Stomach (tissue), 9 donors: ENCODE measurements around the gene CTNNA3. TPM values are rescaled to one million over a fixed set of nuclear protein-coding genes. Genes with fewer than 3 reads are reported as not detected.

Experiments used
- DNase-seq, 2 donors: peaks; one replicate each; pipeline versions ENCODE4 v3.0.0 to v3.0.0-alpha.2; 2013 to 2019
- H3K27ac ChIP-seq, 5 donors: fragments of 200-600 bp in 4 of 5; sonication (generic) in 4 of 5; one replicate each; pipeline ENCODE4 v1.5.1; 2013 to 2019; ENCODE audit warnings: mild to moderate bottlenecking in 1 of 5, moderate library complexity in 1 of 5
- H3K27me3 ChIP-seq, 3 donors: fragments of 200-600 bp; sonication (generic); one replicate each; pipeline ENCODE4 v1.5.1; 2017 to 2019; ENCODE audit warnings: mixed run types in 1 of 3
- H3K36me3 ChIP-seq, 4 donors: fragments of 200-600 bp; sonication (generic); 1 replicate in 3 of 4; 2 replicates in 1 of 4; pipeline ENCODE4 v1.5.1; 2016 to 2019
- H3K4me1 ChIP-seq, 4 donors: fragments of 200-600 bp; sonication (generic); one replicate each; pipeline ENCODE4 v1.5.1; 2016 to 2019
- H3K4me3 ChIP-seq, 4 donors: fragments of 200-600 bp; sonication (generic) in 3 of 4; one replicate each; pipeline ENCODE4 v1.5.1; 2016 to 2019; ENCODE audit warnings: mild to moderate bottlenecking in 1 of 4
- H3K9me3 ChIP-seq, 4 donors: fragments of 200-600 bp; sonication (generic); one replicate each; pipeline ENCODE4 v1.5.1; 2016 to 2019
- EP300 ChIP-seq: sonication (generic); formaldehyde crosslinking; IDR thresholded peaks from one replicate; pipeline ENCODE4 v1.6.1; 2017; ENCODE audit warnings: antibody characterized with exemption
- POLR2A ChIP-seq, 4 donors: fragments of 450-650 bp; IDR thresholded peaks; one replicate each; pipeline ENCODE4 v1.6.1; 2016; ENCODE audit warnings: antibody characterized with exemption in 4 of 4, control low read depth in 2 of 4, mild to moderate bottlenecking in 1 of 4, moderate library complexity in 1 of 4
- POLR2AphosphoS5 ChIP-seq, 3 donors: sonication (generic); formaldehyde crosslinking; IDR thresholded peaks; one replicate each; pipeline ENCODE4 v1.6.1; 2016; ENCODE audit warnings: antibody characterized with exemption in 3 of 3
- WGBS, 5 donors: extraction: QIAGEN DNeasy Blood & Tissue Kit in 3 of 5; methylation state at CpG; one replicate each; pipeline versions ENCODE4 v1.1.5 to v1.1.7; 2013 to 2018; 5-methylcytosine and 5-hydroxymethylcytosine counted together
- intact Hi-C: fragments of 100-400 bp; cut with DNase I; formaldehyde crosslinking; loops from one replicate; pipeline ENCODE4 v1.15.1; 2023; ENCODE audit warnings: low total_unique reads
- polyA plus RNA-seq, 3 donors: library from polyadenylated mRNA; stranded (reverse); fragments of 200-250 nt; gene quantifications; one replicate each; pipeline ENCODE4 v1.2.3, GENCODE V29; 2013
- total RNA-seq, 5 donors: library from RNA; depleted of rRNA; stranded (reverse); fragments of >200 nt; gene quantifications; one replicate each; pipeline versions ENCODE4 v1.1.0 to v1.2.3, GENCODE V29; 2014 to 2016
- TF ChIP-seq, protein P1 (sequence below), 7 experiments: fragments of 450-650 bp in 4 of 7; fragments of 200-600 bp in 3 of 7; sonication (generic) in 3 of 7; IDR thresholded peaks; one replicate each; pipeline ENCODE4 v1.5.1; 2016 to 2019; ENCODE audit warnings: antibody characterized with exemption in 7 of 7, control low read depth in 2 of 7, mild to moderate bottlenecking in 1 of 7
- donor health status: healthy with polysubstance abuse.
- donor health status: Bipolar disorder and iron deficiency.
- donor health status: healthy.

The CTNNA3 gene
- total and polyA plus RNA-seq, 8 donors: 0.14 to 46.1 (median 12.9) TPM; not detected in 2

DNA sequence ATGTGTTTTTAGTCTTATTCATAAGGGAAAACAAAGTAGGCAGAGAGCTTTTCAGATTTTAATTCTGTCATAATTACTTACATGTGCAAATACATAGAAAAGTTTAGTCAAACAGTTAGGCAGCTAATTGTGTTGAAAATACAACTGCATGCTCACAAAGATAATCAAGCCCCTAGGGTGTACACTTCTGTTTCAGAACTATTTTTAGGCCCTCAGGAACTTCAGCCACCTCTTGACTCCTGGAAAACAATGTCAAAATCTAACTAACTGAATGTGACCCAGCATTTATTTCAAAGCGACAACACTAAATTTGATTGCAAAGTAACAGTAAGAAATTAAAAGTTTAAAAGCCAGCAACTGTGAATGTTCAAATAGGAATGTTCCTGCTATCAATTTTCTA, 1369.1 kb downstream of the CTNNA3 start:
- no peak overlapping the region for H3K27ac ChIP-seq
- no peaks in the 10 kb centered on the region for H3K27me3 ChIP-seq
- DNase-seq: no peak
- intact Hi-C loops: no loop called here
- peaks cover 0 to 8% (median 0%) of the 10 kb centered on the region in 4 donors for H3K4me1 ChIP-seq
- TF ChIP-seq, protein P1, sequence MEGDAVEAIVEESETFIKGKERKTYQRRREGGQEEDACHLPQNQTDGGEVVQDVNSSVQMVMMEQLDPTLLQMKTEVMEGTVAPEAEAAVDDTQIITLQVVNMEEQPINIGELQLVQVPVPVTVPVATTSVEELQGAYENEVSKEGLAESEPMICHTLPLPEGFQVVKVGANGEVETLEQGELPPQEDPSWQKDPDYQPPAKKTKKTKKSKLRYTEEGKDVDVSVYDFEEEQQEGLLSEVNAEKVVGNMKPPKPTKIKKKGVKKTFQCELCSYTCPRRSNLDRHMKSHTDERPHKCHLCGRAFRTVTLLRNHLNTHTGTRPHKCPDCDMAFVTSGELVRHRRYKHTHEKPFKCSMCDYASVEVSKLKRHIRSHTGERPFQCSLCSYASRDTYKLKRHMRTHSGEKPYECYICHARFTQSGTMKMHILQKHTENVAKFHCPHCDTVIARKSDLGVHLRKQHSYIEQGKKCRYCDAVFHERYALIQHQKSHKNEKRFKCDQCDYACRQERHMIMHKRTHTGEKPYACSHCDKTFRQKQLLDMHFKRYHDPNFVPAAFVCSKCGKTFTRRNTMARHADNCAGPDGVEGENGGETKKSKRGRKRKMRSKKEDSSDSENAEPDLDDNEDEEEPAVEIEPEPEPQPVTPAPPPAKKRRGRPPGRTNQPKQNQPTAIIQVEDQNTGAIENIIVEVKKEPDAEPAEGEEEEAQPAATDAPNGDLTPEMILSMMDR (IDR thresholded peaks at IDR 0.05): no peak
- TF ChIP-seq POLR2AphosphoS5 (IDR thresholded peaks at IDR 0.05): no peak
- no peaks in the 10 kb centered on the region for H3K36me3 ChIP-seq
- 72 to 91% (median 84%) methylated on average over 1 of the region's 1 CpG for WGBS, 5 donors
- H3K9me3 ChIP-seq: no peaks in the 10 kb centered on the region
- no peak overlapping the region for H3K4me3 ChIP-seq

DNA sequence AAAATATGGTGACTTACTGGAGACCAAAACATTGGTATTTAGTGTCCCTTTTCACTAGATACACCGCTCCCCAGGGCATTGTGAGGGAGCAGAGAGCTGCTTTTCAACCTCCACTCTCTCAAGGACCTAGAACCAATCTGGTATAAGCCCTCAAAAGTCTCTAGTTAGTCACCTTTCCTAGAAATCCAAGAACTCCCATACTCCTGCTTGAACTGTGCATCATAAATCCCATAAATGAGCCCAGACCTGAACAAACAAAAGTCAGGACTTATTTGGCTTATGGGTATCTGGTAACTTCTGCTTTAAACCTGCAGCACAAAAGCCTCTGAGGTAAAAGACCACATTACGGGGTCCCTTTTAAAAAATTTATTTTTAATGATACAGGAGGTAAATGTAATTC, 1373.2 kb downstream of the CTNNA3 start:
- peaks cover 0 to 13% (median 0%) of the 10 kb centered on the region in 4 donors for H3K4me1 ChIP-seq
- no peak for TF ChIP-seq POLR2A (IDR thresholded peaks at IDR 0.05)
- TF ChIP-seq, protein P1 (IDR thresholded peaks at IDR 0.05): no peak
- no peak for TF ChIP-seq EP300
- TF ChIP-seq POLR2AphosphoS5 (IDR thresholded peaks at IDR 0.05): no peak
- H3K36me3 ChIP-seq: no peaks in the 10 kb centered on the region
- no peak overlapping the region for H3K4me3 ChIP-seq
- no peaks in the 10 kb centered on the region for H3K27me3 ChIP-seq
- DNase-seq: no peak
- no peaks in the 10 kb centered on the region for H3K9me3 ChIP-seq
- no peak overlapping the region for H3K27ac ChIP-seq
- intact Hi-C loops: no loop called here
- 72 to 85% (median 84%) methylated on average over 2 of the region's 2 CpGs for WGBS, 5 donors

DNA sequence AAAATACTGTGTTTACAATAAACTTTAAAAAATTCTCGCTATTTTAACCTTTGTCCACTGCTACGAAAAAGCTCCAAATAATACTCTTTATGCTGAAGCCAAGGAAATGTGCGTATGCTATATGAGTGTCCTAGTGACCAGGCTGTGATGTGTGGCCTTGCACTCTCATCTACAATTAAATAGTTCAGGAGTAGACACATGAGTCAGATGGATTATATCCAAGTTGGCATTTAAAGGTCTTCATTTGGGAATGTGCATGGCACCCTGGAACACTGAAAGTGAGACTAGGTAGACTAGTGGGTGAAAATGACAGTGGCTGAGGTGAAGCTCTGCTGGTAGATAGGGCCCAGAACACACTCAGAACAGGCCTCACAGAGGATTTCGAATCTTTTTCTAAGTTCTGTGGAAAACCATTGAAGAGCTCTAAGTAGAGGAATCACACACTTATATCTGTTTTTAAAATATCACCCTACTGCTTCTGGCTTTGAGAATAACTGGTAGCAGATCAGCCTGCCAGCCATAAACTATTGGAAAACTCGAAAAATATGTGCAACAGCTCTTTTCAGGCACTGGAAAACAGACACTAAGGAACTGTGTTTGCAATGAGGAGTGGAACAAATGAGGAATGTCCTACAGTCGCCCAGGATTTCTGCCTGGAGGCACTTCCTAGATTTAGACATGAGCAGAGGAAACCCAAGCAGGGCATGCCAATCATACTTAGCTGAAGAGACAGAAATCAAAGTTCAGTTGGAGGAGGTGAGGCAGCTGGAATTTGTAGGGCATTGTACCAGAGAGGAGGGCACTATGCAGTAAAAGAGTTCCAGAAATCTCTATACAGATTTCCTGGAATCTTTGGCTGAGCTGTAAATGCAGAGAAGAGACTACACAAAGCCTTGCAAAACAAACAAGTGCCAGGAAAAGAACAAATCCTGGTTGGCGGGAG, 1374.0 kb downstream of the CTNNA3 start:
- Histone ChIP-seq H3K9me3 (no peaks in the 10 kb centered on the region), H3K4me1 (peaks cover 0 to 13% (median 0%) of the 10 kb centered on the region in 4 donors), H3K27ac (no peak overlapping the region), H3K36me3 (no peaks in the 10 kb centered on the region), H3K27me3 (no peaks in the 10 kb centered on the region), H3K4me3 (no peak overlapping the region)
- WGBS, 5 donors: 55 to 62% (median 57%) methylated on average over 7 of the region's 7 CpGs
- intact Hi-C loops: no loop called here
- DNase-seq: peak in 1 of 2 donors; percentile 3
- no peak for TF ChIP-seq EP300
- TF ChIP-seq POLR2AphosphoS5 (IDR thresholded peaks at IDR 0.05): no peak
- no peak for TF ChIP-seq POLR2A (IDR thresholded peaks at IDR 0.05)
- TF ChIP-seq, protein P1 (IDR thresholded peaks at IDR 0.05): no peak

DNA sequence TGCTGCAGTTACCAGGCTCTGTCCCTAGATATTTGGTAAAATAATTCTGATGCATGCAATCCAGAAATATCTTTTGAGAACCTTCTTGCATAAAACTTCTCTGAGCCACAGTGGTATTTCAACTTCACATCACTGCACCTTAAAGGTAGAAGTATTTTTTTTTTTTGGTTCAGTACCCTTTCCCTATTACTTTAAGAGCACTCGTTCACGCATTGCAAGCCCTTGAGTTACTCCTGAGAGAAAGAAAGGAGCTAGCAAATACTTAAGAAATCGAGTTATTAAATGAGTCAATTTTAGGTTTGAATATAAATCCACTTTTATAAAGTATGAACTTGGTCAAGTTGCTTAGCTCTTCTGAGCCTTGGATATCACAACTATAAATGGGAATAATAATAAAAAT, 1377.2 kb downstream of the CTNNA3 start:
- no peak for DNase-seq
- Histone ChIP-seq H3K27ac (no peak overlapping the region), H3K36me3 (no peaks in the 10 kb centered on the region), H3K9me3 (no peaks in the 10 kb centered on the region), H3K4me1 (peaks cover 0 to 13% (median 0%) of the 10 kb centered on the region in 4 donors), H3K27me3 (no peaks in the 10 kb centered on the region), H3K4me3 (no peak overlapping the region)
- 78 to 93% (median 89%) methylated on average over 3 of the region's 3 CpGs for WGBS, 5 donors
- no peak for TF ChIP-seq POLR2AphosphoS5 (IDR thresholded peaks at IDR 0.05)
- TF ChIP-seq, protein P1 (IDR thresholded peaks at IDR 0.05): no peak
- no peak for TF ChIP-seq EP300
- no peak for TF ChIP-seq POLR2A (IDR thresholded peaks at IDR 0.05)
- intact Hi-C loops: no loop called here
